DND-41 (cell line): ENCODE data around the gene ARHGAP6.

Source experiments
- ATAC-seq: fragments of 200-7000 bp; cut with Tn5 transposase; 3 replicates; pipeline ENCODE4 v1.9.1; 2021; ENCODE audit warnings: low read depth; ENCODE audit not compliant: insufficient read depth
- DNase-seq: peaks from one replicate; pipeline ENCODE4 v3.0.0-alpha.2; 2020
- H2AFZ ChIP-seq: 2 replicates; pipeline ENCODE4 v1.6.0; 2012; ENCODE audit warnings: low read depth, low read length
- H3K27ac ChIP-seq: 2 replicates; pipeline ENCODE4 v1.5.1; 2012; ENCODE audit warnings: low read length, inconsistent platforms
- H3K27me3 ChIP-seq: fragments of 200-600 bp; sonication (generic); 2 replicates; pipeline ENCODE4 v1.6.0; 2012; ENCODE audit warnings: low read length, mild to moderate bottlenecking, inconsistent platforms; ENCODE audit not compliant: insufficient read depth, poor library complexity
- H3K36me3 ChIP-seq: 2 replicates; pipeline ENCODE4 v1.5.1; 2012; ENCODE audit warnings: low read length, inconsistent platforms; ENCODE audit not compliant: insufficient read depth
- H3K4me1 ChIP-seq: 2 replicates; pipeline ENCODE4 v1.5.1; 2012; ENCODE audit warnings: mild to moderate bottlenecking, low read length; ENCODE audit not compliant: insufficient read depth
- H3K4me2 ChIP-seq: 2 replicates; pipeline ENCODE4 v1.6.0; 2012; ENCODE audit warnings: mild to moderate bottlenecking, moderate library complexity, low read length, inconsistent platforms; ENCODE audit not compliant: insufficient read depth
- H3K4me3 ChIP-seq, 2 experiments: fragments of 200-600 bp in 1 of 2; shearing (Covaris generic) in 1 of 2; 2 replicates each; pipeline ENCODE4 v1.5.1; 2012 to 2016; ENCODE audit warnings: inconsistent platforms in 2 of 2, low read length in 2 of 2, mild to moderate bottlenecking in 2 of 2, low read depth in 1 of 2, moderate library complexity in 1 of 2
- H3K79me2 ChIP-seq: 2 replicates; pipeline ENCODE4 v1.6.0; 2012; ENCODE audit warnings: low read length, inconsistent platforms; ENCODE audit not compliant: insufficient read depth
- H3K9ac ChIP-seq: 2 replicates; pipeline ENCODE4 v1.6.0; 2012; ENCODE audit warnings: low read depth, mild to moderate bottlenecking, inconsistent platforms, low read length, moderate library complexity
- H3K9me3 ChIP-seq: 2 replicates; pipeline ENCODE4 v1.5.1; 2012; ENCODE audit warnings: low read length, moderate library complexity, mild to moderate bottlenecking, inconsistent platforms; ENCODE audit not compliant: insufficient read depth, severe bottlenecking
- H4K20me1 ChIP-seq: 2 replicates; pipeline ENCODE4 v1.6.0; 2012; ENCODE audit warnings: low read length; ENCODE audit not compliant: insufficient read depth
- CTCF ChIP-seq: IDR thresholded peaks from 2 replicates; pipeline ENCODE4 v1.5.1; 2012; ENCODE audit warnings: borderline replicate concordance, low read length, moderate library complexity, mild to moderate bottlenecking; ENCODE audit not compliant: poor library complexity, severe bottlenecking; ENCODE audit errors: extremely low read depth
- EZH2 ChIP-seq: IDR thresholded peaks from 3 replicates; pipeline ENCODE4 v1.6.1; 2012; ENCODE audit warnings: borderline replicate concordance, low read depth, mild to moderate bottlenecking, moderate library complexity, low read length, inconsistent platforms; ENCODE audit not compliant: severe bottlenecking

Gene ARHGAP6

DNA sequence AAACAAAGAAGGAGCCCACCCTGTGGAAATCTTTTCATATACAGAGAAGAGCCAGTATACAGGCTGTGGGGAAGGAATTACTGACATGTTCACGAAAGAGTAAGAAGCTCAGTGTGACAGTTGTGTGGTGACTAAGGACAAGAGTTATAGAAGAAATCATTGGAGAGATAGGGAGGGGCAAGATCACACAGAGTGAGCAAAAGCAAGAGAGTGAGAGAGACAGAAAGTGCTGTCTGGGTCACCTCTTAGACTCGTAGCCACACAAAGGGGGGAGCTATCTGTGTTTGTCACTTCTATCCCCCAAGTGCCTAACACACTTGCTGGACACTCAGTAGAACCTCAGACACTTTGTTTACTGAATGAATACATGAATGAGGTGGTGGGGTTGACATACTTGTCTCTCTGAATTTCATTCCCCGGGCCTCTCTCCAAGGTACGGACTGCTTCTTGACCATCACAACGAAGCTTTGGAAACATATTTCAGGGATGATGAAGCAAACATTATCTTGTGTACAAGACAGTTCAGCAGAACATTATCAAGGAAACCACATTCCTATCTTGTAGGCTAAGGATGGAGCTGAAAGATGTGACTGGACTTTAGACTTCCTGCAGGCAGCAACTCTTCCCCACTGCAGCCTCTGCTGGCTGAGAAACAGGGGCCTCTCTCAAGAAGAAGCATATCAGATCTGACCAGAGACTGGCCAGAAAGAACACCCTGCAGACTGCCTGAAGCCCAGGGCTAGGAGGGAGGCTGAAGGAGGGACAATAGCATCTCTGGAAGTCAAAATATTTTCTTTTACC, 204.3 kb downstream of the ARHGAP6 start:
- no peak overlapping the region for H3K4me3 ChIP-seq
- DNase-seq (no peak), ATAC-seq (no peak)
- no peaks in the 10 kb centered on the region for H3K9me3 ChIP-seq
- H4K20me1 ChIP-seq = no peaks in the 10 kb centered on the region
- no peak overlapping the region for H2AFZ ChIP-seq
- H3K27me3 ChIP-seq = no peaks in the 10 kb centered on the region
- no peak overlapping the region for H3K9ac ChIP-seq
- TF ChIP-seq EZH2 (no peak), CTCF (no peak)
- no peak overlapping the region for H3K27ac ChIP-seq
- H3K79me2 ChIP-seq = no peaks in the 10 kb centered on the region
- no peaks in the 10 kb centered on the region for H3K4me1 ChIP-seq
- H3K36me3 ChIP-seq = no peaks in the 10 kb centered on the region
- H3K4me2 ChIP-seq = no peak overlapping the region

- no peaks in the 10 kb centered on the region for H3K36me3 ChIP-seq
- H3K9ac ChIP-seq = no peak overlapping the region
- no peaks in the 10 kb centered on the region for H3K27me3 ChIP-seq
- H2AFZ ChIP-seq = no peak overlapping the region
- no peak overlapping the region for H3K4me3 ChIP-seq
- DNase-seq (no peak), ATAC-seq (no peak)
- no peaks in the 10 kb centered on the region for H4K20me1 ChIP-seq
- no peak for TF ChIP-seq EZH2
- TF ChIP-seq CTCF = no peak
- no peaks in the 10 kb centered on the region for H3K79me2 ChIP-seq
- no peaks in the 10 kb centered on the region for H3K9me3 ChIP-seq
- H3K27ac ChIP-seq = no peak overlapping the region
- no peaks in the 10 kb centered on the region for H3K4me1 ChIP-seq
- no peak overlapping the region for H3K4me2 ChIP-seq
These were observed 205.4 kb downstream of the ARHGAP6 start for GRCh38 chrX:11460347-11460746.

DNA sequence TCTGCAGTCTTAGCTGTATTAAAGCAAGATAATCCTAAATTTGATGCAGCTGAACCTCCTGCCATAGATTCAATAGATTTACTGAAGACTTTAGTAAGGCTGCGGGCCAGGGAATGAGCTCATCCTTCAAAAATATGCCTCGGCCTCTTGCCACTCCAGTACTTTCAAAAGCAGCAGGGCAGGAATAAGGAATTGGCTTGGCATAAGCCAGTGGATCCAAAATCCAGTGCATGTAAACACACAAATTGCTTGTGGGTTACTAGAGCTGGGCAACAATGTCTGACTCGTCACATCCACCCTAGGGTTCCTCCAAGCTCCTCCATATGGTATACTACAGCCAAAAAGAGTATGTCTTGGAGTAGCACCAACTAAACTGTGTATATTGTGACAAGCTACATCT, 207.6 kb downstream of the ARHGAP6 start:
- Histone ChIP-seq H3K4me3 (no peak overlapping the region), H3K79me2 (no peaks in the 10 kb centered on the region), H2AFZ (no peak overlapping the region), H3K9ac (no peak overlapping the region), H4K20me1 (no peaks in the 10 kb centered on the region), H3K4me1 (no peaks in the 10 kb centered on the region), H3K27ac (no peak overlapping the region), H3K4me2 (no peak overlapping the region), H3K9me3 (no peaks in the 10 kb centered on the region), H3K27me3 (no peaks in the 10 kb centered on the region), H3K36me3 (no peaks in the 10 kb centered on the region)
- DNase-seq (no peak), ATAC-seq (no peak)
- TF ChIP-seq CTCF (no peak), EZH2 (no peak)

GRCh38 chrX:11451151-11451550, 214.6 kb downstream of the ARHGAP6 start:
- no peak overlapping the region for H3K27ac ChIP-seq
- H3K4me1 ChIP-seq = no peaks in the 10 kb centered on the region
- DNase-seq (no peak), ATAC-seq (no peak)
- H3K9ac ChIP-seq = no peak overlapping the region
- no peaks in the 10 kb centered on the region for H3K36me3 ChIP-seq
- H3K79me2 ChIP-seq = no peaks in the 10 kb centered on the region
- H3K4me2 ChIP-seq = no peak overlapping the region
- no peak overlapping the region for H2AFZ ChIP-seq
- no peaks in the 10 kb centered on the region for H3K27me3 ChIP-seq
- no peak for TF ChIP-seq EZH2
- no peak for TF ChIP-seq CTCF
- no peak overlapping the region for H3K4me3 ChIP-seq
- no peaks in the 10 kb centered on the region for H3K9me3 ChIP-seq
- H4K20me1 ChIP-seq = no peaks in the 10 kb centered on the region
